GM12892 (cell line): Measurements from ENCODE around the gene SIRT4.

Experiments used
- POLR2A ChIP-seq: IDR thresholded peaks from 2 replicates; pipeline ENCODE4 v1.6.1; 2011; ENCODE audit warnings: low read depth, low read length, control low read depth
- TAF1 ChIP-seq: IDR thresholded peaks from 2 replicates; pipeline ENCODE4 v1.6.1; 2011; ENCODE audit warnings: low read depth, mild to moderate bottlenecking, control low read depth, low read length, borderline replicate concordance

DNA sequence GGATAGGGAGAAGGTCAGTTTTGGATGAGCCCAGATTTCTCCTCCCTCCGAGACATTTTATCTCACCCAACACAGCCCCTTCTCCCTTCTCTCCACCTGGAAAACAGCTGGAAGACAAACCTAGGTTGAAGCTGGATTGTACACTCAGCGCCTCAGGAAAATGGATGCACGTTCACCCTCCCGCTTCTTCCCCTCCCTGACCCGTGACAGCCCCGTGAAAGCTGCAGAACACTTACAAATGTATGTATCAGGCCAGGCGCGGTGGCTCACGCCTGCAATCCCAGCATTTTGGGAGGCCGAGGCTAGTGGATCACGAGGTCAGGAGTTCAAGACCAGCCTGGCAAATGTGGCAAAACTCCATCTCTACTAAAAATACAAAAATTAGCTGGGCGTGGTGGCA is 14.6 kb upstream of the SIRT4 start:
- TF ChIP-seq POLR2A (no peak), TAF1 (no peak)
